WTC11 (cell line): Measurements from ENCODE around the gene C1orf87. TPM values are rescaled to one million over a fixed set of nuclear protein-coding genes. Genes with fewer than 3 reads are reported as not detected.

ENCODE experiments used
- ATAC-seq: fragments of 200-7000 bp; cut with Tn5 transposase; 2 replicates; pipeline ENCODE4 v1.10.0; 2021; ENCODE audit warnings: mild to moderate bottlenecking, moderate library complexity
- CTCF ChIA-PET: fragments of 300-600 bp; sonication (Branson Sonifier 250); formaldehyde crosslinking; loops from one replicate; lab custom pipeline; 2021; ENCODE audit warnings: antibody characterized with exemption; lab: Charles Lee
- POLR2A ChIA-PET: fragments of 350-600 bp; sonication (Branson Sonifier 250); formaldehyde crosslinking; loops from one replicate; lab custom pipeline; 2021; ENCODE audit warnings: antibody characterized with exemption; lab: Charles Lee
- DNase-seq: peaks from one replicate; pipeline ENCODE4 v3.0.0; 2021; ENCODE audit warnings: low spot score
- H3K27ac Mint-ChIP-seq: 2 replicates; pipeline ENCODE4 v1.8.0; 2021; ENCODE audit warnings: mixed read lengths
- H3K27me3 Mint-ChIP-seq: 2 replicates; pipeline ENCODE4 v1.8.0; 2021; ENCODE audit warnings: low read depth, mild to moderate bottlenecking, moderate library complexity, mixed read lengths
- H3K36me3 Mint-ChIP-seq: 2 replicates; pipeline ENCODE4 v1.8.0; 2021; ENCODE audit warnings: mixed read lengths
- H3K4me1 Mint-ChIP-seq: 2 replicates; pipeline ENCODE4 v1.8.0; 2022; ENCODE audit warnings: mixed read lengths
- H3K4me3 Mint-ChIP-seq: 2 replicates; pipeline ENCODE4 v1.8.0; 2021; ENCODE audit warnings: mild to moderate bottlenecking, moderate library complexity, mixed read lengths
- H3K9me3 Mint-ChIP-seq: 2 replicates; pipeline ENCODE4 v1.8.0; 2021; ENCODE audit warnings: mixed read lengths
- CREM ChIP-seq: sonication (generic); formaldehyde crosslinking; IDR thresholded peaks from 2 replicates; pipeline ENCODE4 v1.8.1; 2022; ENCODE audit warnings: mild to moderate bottlenecking, missing genetic modification reagents, moderate library complexity
- GRHL2 ChIP-seq: fragments of 250-450 bp; sonication (Bioruptor Pico); IDR thresholded peaks from 2 replicates; pipeline ENCODE4 v1.8.0; 2022; ENCODE audit warnings: mild to moderate bottlenecking, moderate library complexity; ENCODE audit not compliant: insufficient replicate concordance, severe bottlenecking
- NFYB ChIP-seq: sonication (generic); formaldehyde crosslinking; conservative IDR thresholded peaks from 2 replicates; pipeline ENCODE4 v1.8.0; 2022; ENCODE audit warnings: low read depth, missing genetic modification reagents
- RELA ChIP-seq: sonication (generic); formaldehyde crosslinking; IDR thresholded peaks from 2 replicates; pipeline ENCODE4 v1.8.1; 2022; ENCODE audit warnings: missing genetic modification reagents, mild to moderate bottlenecking, borderline replicate concordance
- TEAD4 ChIP-seq: sonication (generic); formaldehyde crosslinking; IDR thresholded peaks from 2 replicates; pipeline ENCODE4 v1.8.0; 2022; ENCODE audit warnings: mild to moderate bottlenecking, missing genetic modification reagents
- ZNF317 ChIP-seq: sonication (generic); formaldehyde crosslinking; IDR thresholded peaks from 2 replicates; pipeline ENCODE4 v1.8.1; 2023; ENCODE audit warnings: low read depth, mild to moderate bottlenecking, moderate library complexity, missing genetic modification reagents, borderline replicate concordance
- ZNF423 ChIP-seq: fragments of 250-450 bp; sonication (Bioruptor Pico); IDR thresholded peaks from 2 replicates; pipeline ENCODE4 v2.1.2; 2022; ENCODE audit warnings: mild to moderate bottlenecking, moderate library complexity
- total RNA-seq: library from RNA; stranded (reverse); gene quantifications from 3 replicates; pipeline ENCODE4 v1.2.3, GENCODE V29; 2021
- TF ChIP-seq, protein P1 (sequence below): sonication (generic); formaldehyde crosslinking; IDR thresholded peaks from 2 replicates; pipeline ENCODE4 v1.8.1; 2022; ENCODE audit warnings: missing genetic modification reagents, borderline replicate concordance
- TF ChIP-seq, protein P2 (sequence below): sonication (generic); formaldehyde crosslinking; IDR thresholded peaks from 2 replicates; pipeline ENCODE4 v1.8.0; 2022; ENCODE audit warnings: mild to moderate bottlenecking, missing genetic modification reagents
- TF ChIP-seq, protein P3 (sequence below): sonication (generic); formaldehyde crosslinking; IDR thresholded peaks from 2 replicates; pipeline ENCODE4 v1.8.1; 2023; ENCODE audit warnings: mild to moderate bottlenecking, missing genetic modification reagents
- TF ChIP-seq, protein P4 (sequence below): sonication (generic); formaldehyde crosslinking; IDR thresholded peaks from 2 replicates; pipeline ENCODE4 v1.8.0; 2022; ENCODE audit warnings: mild to moderate bottlenecking, missing genetic modification reagents
- TF ChIP-seq, protein P5 (sequence below): fragments of 250-450 bp; sonication (Bioruptor Pico); conservative IDR thresholded peaks from 2 replicates; pipeline ENCODE4 v1.9.0; 2021; ENCODE audit warnings: mild to moderate bottlenecking
- TF ChIP-seq, protein P6 (sequence below): sonication (generic); formaldehyde crosslinking; conservative IDR thresholded peaks from 2 replicates; pipeline ENCODE4 v1.8.1; 2023; ENCODE audit warnings: mild to moderate bottlenecking, low read depth, missing genetic modification reagents, moderate library complexity

C1orf87 gene
- total RNA-seq, 1 experiment from 2014 or later, result 0.22 TPM

DNA sequence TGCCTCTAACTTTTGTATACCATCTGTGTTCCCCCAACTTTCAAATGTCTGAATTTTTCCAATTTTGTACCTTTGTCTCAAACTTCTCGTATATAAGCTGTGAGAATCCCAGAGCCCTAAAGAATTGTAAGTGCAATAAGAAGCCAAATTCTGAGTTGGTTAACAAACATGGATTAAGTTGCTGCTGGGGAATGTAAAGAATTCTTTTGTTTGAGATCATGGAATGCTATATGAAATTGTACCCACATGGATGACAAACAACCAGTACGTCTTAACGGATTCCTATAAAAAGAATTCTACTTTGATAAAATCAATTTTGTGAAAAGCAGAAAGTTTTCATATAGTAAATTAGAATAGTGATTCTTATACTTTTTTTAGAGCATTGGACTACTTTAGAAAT is 74.6 kb downstream of the C1orf87 start:
- Mint-ChIP-seq H3K9me3 (no peaks in the 10 kb centered on the region), H3K36me3 (no peaks in the 10 kb centered on the region), H3K4me3 (no peak overlapping the region), H3K27me3 (no peaks in the 10 kb centered on the region), H3K27ac (no peak overlapping the region), H3K4me1 (peaks cover 26% of the 10 kb centered on the region)
- DNase-seq, result no peak
- TF ChIP-seq, protein P1, sequence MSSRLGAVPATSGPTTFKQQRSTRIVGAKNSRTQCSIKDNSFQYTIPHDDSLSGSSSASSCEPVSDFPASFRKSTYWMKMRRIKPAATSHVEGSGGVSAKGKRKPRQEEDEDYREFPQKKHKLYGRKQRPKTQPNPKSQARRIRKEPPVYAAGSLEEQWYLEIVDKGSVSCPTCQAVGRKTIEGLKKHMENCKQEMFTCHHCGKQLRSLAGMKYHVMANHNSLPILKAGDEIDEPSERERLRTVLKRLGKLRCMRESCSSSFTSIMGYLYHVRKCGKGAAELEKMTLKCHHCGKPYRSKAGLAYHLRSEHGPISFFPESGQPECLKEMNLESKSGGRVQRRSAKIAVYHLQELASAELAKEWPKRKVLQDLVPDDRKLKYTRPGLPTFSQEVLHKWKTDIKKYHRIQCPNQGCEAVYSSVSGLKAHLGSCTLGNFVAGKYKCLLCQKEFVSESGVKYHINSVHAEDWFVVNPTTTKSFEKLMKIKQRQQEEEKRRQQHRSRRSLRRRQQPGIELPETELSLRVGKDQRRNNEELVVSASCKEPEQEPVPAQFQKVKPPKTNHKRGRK (CRISPR knock-in tag), result no peak
- TF ChIP-seq RELA (no peak), TEAD4 (CRISPR knock-in tag) (no peak), ZNF317 (CRISPR knock-in tag) (no peak), NFYB (CRISPR knock-in tag) (no peak), CREM (no peak)
- TF ChIP-seq, protein P2, sequence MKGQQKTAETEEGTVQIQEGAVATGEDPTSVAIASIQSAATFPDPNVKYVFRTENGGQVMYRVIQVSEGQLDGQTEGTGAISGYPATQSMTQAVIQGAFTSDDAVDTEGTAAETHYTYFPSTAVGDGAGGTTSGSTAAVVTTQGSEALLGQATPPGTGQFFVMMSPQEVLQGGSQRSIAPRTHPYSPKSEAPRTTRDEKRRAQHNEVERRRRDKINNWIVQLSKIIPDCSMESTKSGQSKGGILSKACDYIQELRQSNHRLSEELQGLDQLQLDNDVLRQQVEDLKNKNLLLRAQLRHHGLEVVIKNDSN (CRISPR knock-in tag), result no peak
- TF ChIP-seq, protein P3, sequence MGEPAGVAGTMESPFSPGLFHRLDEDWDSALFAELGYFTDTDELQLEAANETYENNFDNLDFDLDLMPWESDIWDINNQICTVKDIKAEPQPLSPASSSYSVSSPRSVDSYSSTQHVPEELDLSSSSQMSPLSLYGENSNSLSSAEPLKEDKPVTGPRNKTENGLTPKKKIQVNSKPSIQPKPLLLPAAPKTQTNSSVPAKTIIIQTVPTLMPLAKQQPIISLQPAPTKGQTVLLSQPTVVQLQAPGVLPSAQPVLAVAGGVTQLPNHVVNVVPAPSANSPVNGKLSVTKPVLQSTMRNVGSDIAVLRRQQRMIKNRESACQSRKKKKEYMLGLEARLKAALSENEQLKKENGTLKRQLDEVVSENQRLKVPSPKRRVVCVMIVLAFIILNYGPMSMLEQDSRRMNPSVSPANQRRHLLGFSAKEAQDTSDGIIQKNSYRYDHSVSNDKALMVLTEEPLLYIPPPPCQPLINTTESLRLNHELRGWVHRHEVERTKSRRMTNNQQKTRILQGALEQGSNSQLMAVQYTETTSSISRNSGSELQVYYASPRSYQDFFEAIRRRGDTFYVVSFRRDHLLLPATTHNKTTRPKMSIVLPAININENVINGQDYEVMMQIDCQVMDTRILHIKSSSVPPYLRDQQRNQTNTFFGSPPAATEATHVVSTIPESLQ (CRISPR knock-in tag), result no peak
- TF ChIP-seq, protein P4, sequence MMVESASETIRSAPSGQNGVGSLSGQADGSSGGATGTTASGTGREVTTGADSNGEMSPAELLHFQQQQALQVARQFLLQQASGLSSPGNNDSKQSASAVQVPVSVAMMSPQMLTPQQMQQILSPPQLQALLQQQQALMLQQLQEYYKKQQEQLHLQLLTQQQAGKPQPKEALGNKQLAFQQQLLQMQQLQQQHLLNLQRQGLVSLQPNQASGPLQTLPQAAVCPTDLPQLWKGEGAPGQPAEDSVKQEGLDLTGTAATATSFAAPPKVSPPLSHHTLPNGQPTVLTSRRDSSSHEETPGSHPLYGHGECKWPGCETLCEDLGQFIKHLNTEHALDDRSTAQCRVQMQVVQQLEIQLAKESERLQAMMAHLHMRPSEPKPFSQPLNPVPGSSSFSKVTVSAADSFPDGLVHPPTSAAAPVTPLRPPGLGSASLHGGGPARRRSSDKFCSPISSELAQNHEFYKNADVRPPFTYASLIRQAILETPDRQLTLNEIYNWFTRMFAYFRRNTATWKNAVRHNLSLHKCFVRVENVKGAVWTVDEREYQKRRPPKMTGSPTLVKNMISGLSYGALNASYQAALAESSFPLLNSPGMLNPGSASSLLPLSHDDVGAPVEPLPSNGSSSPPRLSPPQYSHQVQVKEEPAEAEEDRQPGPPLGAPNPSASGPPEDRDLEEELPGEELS (CRISPR knock-in tag), result no peak
- TF ChIP-seq, protein P5, sequence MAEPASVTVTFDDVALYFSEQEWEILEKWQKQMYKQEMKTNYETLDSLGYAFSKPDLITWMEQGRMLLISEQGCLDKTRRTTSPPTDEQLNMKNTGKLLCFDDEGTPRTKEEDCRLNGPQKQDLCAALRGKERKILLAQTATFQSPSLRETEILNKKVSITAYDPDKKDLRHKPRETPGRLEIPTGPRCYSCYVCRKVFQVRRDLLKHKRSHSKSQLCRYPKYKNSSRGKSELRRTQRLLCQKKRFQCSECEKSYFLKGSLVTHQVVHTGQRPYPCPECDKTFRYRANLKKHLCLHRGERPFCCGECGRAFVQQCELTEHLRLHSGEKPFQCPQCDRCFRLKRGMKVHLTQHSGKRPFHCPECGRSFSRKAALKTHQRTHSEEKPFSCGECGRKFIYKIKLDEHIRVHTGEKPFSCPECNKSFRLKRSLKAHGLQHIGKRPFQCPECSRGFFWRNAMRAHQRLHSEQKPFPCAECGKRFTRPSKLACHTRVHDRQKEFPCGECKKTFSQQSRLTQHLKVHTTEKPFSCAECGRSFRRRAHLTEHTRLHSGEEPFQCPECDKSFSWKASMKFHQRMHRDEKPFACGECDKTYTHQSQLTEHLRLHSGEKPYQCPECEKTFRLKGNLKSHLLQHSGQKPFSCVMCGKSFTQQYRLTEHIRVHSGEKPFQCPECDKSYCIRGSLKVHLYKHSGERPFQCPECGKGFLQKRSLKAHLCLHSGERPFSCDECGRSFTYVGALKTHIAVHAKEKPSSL (CRISPR knock-in tag), result no peak
- TF ChIP-seq, protein P6, sequence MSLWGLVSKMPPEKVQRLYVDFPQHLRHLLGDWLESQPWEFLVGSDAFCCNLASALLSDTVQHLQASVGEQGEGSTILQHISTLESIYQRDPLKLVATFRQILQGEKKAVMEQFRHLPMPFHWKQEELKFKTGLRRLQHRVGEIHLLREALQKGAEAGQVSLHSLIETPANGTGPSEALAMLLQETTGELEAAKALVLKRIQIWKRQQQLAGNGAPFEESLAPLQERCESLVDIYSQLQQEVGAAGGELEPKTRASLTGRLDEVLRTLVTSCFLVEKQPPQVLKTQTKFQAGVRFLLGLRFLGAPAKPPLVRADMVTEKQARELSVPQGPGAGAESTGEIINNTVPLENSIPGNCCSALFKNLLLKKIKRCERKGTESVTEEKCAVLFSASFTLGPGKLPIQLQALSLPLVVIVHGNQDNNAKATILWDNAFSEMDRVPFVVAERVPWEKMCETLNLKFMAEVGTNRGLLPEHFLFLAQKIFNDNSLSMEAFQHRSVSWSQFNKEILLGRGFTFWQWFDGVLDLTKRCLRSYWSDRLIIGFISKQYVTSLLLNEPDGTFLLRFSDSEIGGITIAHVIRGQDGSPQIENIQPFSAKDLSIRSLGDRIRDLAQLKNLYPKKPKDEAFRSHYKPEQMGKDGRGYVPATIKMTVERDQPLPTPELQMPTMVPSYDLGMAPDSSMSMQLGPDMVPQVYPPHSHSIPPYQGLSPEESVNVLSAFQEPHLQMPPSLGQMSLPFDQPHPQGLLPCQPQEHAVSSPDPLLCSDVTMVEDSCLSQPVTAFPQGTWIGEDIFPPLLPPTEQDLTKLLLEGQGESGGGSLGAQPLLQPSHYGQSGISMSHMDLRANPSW (CRISPR knock-in tag), result no peak
- ATAC-seq, result no peak
- ChIA-PET POLR2A (no interaction called here), CTCF (interaction anchor here (1.0 kb wide), 1 partner anchor 28 kb away, joined by 3 read pairs; no protein-coding TSS in a partner anchor)

DNA sequence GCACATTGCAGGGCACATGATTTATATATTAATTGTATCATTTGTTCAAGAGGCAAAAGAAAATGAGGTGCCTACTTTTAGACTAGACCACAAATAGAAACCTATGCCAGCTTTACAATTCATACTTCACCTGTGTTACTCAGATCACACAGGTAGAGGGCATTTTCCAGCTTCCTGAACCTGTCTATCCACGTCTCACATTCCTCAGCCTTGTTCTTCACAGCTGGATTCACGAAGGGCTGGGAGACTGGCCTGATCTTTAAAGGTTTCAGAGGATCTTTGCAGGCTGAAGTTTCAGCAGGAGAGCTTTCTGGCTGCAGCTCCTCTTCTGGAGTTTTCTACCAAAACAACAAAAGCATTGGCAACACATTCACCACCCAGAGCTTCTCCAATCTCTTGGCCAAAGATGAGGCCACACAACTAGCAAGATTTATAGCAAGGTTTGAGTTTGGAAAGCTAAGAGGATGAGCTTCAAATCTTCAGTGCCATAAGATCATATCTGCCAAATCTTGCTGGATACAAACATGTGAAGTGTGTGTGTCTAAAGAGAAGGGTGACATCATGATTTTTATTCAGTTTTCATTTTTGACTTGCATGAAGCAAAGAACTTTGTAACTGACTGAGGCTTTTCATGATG is 76.0 kb downstream of the C1orf87 start:
- Mint-ChIP-seq H3K27ac (no peak overlapping the region), H3K9me3 (no peaks in the 10 kb centered on the region), H3K4me3 (no peak overlapping the region), H3K4me1 (peaks cover 26% of the 10 kb centered on the region), H3K36me3 (no peaks in the 10 kb centered on the region), H3K27me3 (no peaks in the 10 kb centered on the region)
- ChIA-PET POLR2A (no interaction called here), CTCF (interaction anchor here (0.9 to 1.2 kb wide), 3 partner anchors 21 to 768 kb away, joined by 3 to 9 read pairs (median 7); no protein-coding TSS in a partner anchor)
- DNase-seq (peak; percentile 22), ATAC-seq (peak; percentile 96)
- no peak for TF ChIP-seq GRHL2
- 0 out of 2 replicates have a peak, but pooled peaks have one; percentile 4 for TF ChIP-seq ZNF423 (CRISPR knock-in tag)
